ENCODE results near the gene CNTNAP4.

CNTNAP4 gene

DNA sequence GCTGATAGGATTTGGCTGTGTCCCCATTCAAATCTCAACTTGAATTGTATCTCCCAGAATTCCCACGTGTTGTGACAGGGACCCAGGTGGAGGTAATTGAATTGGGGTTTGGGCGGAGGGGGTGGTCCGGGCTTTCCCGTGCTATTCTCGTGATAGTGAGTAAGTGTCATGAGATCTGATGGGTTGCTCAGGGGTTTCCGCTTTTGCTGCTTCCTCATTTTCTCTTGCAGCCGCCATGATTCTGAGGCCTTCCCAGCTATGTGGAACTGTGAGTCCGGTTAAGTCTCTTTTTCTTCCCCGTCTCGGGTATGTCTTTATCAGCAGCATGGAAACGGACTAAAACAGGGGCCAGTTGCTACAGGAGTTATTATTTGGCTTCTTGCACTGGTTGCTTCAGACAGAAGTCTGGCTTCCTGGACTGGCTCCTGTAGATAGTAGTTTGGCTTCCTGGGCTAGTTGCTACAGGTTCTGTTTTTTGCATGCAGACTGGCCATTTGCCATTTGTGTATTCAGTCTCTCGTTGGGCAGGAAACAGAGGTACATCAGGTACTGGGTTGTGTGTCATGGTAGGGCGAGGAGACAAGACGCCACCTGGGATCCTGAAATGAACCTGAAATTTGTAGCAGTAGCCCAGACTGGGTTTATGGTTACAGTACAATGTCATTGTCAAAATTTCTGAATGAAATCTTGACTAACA is 32.6 kb downstream of the CNTNAP4 start:
- no peak for DNase-seq (ENCODE audit: low read depth in 2 of 2)

GRCh38 chr16:76311260-76311659 is 34.1 kb downstream of the CNTNAP4 start:
- DNase-seq (ENCODE audit: low read depth in 2 of 2): no peak

DNA sequence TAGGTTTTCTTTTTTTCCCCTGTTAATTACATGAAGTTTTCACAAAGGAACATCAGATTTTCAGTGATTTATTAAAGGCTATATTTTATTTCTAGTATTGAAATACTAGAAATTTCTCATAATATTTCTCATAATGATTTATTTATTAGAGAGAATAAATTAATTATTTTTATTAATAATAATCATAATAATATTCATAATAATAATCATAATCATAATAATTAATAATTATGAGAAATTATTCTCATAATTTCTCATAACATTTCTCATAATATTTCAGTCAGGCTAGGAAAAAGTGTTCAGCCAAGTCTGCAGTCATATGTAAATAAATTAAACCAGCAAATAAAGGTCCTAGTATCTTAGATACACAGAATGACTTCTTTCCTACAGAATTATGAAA is 41.4 kb downstream of the CNTNAP4 start:
- no peak for DNase-seq (ENCODE audit: low read depth in 2 of 2)

DNA sequence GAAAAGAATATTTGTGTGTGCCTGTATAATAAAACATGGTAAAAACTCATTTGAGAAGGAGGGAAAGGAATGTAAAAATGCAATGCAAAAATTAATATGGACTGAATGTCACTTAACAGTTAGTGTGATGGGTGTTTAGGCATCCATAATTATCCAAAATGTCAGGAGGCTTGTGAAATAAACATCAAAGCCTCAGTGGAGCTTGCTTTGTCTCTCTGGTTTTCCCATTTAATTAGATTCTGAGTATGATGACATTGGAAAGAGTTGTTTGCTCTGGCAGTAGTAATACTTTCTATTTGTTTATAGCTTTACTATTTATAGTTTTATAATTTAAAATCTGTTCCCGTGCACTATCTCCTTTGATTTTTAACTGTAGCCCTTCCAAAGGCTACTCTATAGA is 51.9 kb downstream of the CNTNAP4 start:
- no peak for DNase-seq (ENCODE audit: low read depth in 2 of 2)

DNA sequence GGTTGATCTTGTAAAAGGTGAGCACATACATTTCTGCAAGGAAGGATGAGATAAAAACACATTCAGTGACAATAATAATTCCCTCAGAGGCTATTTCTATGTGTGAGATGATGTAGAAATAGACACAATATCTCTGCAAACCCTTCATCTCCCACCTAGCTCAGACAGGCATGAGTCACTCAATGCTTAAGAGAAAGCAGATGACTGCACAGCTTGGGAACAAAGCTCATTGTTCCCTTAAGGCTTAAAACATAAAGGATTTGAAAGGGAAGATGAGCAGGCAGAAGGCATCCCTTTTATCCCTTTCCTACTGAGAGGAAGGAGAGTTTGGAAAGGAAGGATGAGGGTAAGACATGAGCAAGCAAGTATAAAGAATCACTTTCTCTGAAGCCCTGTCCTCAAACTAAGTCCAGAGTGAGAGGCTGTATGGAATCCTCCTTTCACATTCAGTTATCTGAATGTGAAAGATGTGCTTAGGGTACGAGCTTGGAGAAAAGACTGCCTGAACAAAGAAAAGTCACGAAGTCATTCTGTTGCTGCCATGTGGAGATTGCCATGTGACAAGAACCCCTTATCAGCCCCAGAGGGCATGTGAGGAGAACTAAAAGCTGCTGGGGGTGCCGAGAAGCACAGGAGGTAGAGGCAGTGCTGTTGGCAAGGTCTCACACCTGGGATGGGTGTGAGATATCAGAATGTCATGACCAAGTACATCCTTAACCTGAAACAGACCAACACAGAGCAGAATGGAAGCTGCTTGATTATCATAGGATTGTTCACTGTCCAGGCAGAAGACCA is 58.2 kb downstream of the CNTNAP4 start:
- no peak for DNase-seq (ENCODE audit: low read depth in 2 of 2)

DNA sequence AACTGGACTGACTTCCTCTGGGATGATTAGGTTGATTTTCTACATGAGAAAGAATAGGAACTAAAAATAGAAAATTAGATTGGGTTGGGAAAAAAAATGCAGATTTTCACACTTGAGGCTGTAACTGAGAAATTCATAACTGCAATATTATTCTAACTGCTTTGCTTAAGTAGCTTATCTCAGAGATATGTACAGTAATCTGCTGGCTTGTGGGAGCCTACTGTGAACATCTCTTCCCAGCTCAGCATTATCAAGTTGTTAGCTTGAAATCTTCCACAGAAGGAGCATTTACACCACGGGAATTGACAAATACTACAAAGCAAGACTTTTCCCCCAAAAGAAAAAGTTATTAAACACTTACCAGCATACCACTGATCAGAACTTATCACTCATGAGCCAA is 58.9 kb downstream of the CNTNAP4 start:
- DNase-seq (ENCODE audit: low read depth in 2 of 2): no peak

GRCh38 chr16:76338472-76338871 is 61.3 kb downstream of the CNTNAP4 start:
- DNase-seq (ENCODE audit: low read depth in 2 of 2): no peak

DNA sequence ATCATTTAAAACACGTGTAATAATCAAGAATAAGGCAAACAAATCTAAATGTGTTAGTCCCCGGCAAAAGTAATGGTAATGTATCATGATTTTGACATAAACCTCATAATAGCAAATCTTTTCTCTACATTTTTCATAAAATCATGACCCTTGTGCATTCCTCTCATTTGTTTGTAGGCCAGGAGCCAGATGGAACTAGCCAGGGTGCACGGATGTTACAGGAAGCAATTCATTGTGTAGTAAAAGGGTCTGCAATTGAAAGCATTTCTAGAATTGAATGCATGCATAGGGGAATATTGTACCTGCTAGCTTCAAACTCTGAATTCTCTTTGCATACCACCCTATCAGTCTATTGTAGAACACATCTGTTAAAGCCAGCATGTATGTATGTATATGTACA is 66.6 kb downstream of the CNTNAP4 start:
- no peak for DNase-seq (ENCODE audit: low read depth in 2 of 2)

GRCh38 chr16:76345163-76345661 is 68.0 kb downstream of the CNTNAP4 start:
- no peak for DNase-seq (ENCODE audit: low read depth in 2 of 2)

DNA sequence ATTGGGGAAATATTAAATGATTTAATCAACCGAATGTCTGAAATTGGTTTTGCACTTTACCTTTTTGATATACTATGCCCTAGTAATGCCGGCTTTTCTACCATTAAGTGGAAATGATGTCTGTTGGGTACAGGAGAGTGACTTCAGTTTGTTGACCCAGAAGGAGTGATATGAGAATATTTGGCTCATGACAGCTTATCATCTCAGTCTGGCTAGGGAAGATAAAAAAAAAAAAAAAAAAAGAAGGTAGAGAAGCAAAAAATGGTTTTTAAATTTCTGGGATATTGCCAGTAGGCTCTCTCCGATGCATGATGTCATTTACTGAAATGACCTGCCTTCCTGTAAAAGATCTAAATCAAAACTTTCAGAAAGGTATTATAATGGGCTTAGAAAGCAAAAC is 69.0 kb downstream of the CNTNAP4 start:
- no peak for DNase-seq (ENCODE audit: low read depth in 2 of 2)

GRCh38 chr16:76351441-76351840 is 74.2 kb downstream of the CNTNAP4 start:
- no peak for DNase-seq (ENCODE audit: low read depth in 2 of 2)

GRCh38 chr16:76360404-76360803 is 83.2 kb downstream of the CNTNAP4 start:
- no peak for DNase-seq (ENCODE audit: low read depth in 2 of 2)

GRCh38 chr16:76370344-76370743 is 93.1 kb downstream of the CNTNAP4 start:
- DNase-seq (ENCODE audit: low read depth in 2 of 2): no peak

DNA sequence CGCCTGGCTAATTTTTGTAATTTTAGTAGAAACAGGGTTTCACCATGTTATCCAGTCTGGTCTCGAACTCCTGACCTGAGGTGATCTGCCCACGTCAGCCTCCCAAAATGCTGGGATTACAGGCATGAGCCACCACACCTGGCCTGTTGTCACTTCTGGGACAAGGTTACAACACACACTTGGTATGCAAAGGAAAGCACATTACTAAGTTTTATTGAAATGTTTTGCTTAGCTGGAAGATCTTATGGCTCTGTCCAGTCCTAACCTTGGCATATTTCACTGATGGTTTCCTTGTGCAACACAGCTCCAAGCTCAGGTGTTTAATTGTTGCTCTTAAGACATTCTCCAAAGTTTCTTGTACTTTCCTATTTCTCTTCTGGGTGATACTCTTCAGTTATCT is 94.2 kb downstream of the CNTNAP4 start:
- DNase-seq (ENCODE audit: low read depth in 2 of 2): no peak

GRCh38 chr16:76373998-76374397 is 96.8 kb downstream of the CNTNAP4 start:
- DNase-seq (ENCODE audit: low read depth in 2 of 2): no peak

DNA sequence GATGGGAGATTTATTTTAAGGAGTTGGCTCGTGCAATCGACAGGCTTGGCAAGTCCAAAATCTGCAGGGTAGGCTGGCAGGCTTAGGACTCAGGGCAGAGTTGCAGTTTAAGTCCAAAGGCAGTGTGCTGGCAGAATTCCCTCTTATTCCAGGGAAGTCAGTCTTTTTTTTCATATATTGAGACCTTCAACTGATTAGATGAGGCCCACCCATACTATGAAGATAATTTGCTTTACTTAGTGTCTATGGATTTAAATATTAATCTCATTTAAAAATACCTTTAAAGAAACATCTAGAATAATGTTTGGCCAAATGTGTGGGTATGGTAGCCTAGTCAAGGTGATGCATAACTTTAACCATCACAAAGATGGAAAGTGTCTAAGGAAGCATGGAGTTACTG is 99.8 kb downstream of the CNTNAP4 start:
- no peak for DNase-seq (ENCODE audit: low read depth in 2 of 2)

DNA sequence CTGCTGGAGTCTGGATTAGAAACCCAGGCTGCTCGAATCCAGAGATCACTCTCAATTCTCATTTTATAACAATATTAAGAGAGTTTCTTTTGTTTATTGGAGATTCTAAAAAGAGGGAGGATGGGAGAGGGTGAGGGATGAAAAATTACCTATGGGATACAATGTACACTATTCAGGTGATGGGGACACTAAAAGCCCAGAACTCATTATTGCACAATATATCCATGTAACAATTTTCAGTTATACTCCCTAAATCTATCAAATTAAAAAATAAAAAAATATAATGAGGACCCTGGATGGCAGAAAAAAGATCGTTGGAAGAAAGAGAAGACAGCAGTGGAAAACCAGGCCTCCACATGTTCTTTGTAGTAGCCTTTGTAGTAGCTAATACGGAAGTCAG is 100.8 kb downstream of the CNTNAP4 start:
- DNase-seq (ENCODE audit: low read depth in 2 of 2): no peak

DNA sequence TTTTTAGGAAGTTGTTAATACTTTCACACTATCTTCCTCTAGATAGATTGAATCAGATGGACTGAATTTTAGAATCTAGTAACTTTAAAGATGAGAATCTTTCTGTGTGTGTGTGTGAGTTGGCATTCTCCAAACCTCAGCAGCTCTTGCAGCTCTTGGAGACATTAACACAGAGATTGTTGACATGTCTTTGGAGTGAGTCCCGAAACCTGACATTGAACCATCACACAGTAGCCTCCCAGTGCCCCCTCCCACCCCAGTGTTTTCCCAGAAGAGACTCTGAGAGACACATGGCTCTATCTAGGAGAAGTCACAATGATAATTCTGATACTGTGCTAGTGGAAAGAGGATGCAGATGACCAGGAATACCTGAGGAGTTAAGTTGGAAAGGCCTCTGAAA is 103.9 kb downstream of the CNTNAP4 start:
- DNase-seq (ENCODE audit: low read depth in 2 of 2): no peak

DNA sequence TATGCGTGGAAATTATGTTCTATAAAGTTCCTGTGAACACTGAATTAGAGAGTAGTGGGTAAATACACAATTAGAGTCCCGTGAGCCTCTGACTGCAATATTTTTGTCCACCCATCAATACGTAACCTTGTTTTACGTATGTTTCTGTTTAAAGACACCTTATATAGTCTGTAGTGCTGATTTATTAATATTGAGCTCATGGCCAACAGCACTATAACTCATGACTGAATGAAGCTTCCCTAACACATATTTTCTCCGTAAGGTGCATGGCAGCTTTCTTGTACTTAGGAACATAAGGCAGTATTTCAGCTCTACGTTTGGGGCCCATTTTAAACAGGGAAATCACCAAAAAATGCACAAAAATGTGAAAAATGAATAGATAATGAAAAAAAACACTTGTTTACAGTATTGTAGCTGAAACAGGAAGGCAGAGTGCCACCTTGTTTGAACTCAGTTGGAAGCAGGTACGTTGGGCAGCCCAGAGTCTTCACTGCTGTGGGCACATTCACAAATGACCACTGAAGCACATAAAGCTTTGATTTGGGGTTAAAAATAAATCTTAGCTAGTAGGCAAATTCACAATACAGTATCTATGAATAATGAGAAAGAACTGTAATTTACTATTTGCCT is 108.5 kb downstream of the CNTNAP4 start:
- no peak for DNase-seq (ENCODE audit: low read depth in 2 of 2)

DNA sequence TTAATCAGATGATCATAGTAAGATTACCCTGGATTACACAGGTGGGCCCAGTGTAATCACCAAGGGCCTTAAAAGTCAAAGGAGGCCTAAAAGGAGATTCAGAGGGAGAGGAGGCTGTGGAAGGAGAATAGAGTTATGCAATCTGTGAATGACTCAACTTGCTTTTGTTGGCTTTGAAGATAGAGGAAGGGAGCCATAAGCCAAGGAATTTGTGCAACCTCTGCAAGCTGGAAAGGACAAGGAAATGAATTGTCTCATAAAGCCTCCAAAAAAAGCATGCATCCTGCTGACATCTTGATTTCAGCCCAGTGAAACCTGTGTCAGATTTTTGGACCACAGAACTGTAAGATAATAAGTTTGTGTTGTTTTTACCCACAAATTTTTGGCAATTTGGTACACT is 109.6 kb downstream of the CNTNAP4 start:
- DNase-seq (ENCODE audit: low read depth in 2 of 2): no peak

GRCh38 chr16:76387994-76388393 is 110.8 kb downstream of the CNTNAP4 start:
- no peak for DNase-seq (ENCODE audit: low read depth in 2 of 2)

DNA sequence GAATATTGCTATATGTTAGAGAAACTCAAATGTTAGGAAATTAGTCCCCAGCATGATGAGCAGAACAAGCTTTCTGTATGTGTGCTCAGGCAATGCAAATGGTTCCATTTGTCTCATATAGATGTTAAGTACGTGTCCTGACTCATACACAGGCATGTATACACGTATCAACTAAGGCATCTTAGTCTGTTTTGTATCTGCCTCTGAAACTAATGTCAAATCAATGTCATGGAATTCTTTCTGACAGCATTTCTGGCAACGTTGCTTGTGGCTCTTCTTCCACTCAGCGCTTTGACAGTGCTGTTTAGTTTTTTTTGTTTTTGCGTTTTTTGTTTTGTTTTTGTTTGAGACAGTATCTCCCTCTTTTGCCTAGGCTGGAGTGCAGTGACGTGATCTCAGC is 111.9 kb downstream of the CNTNAP4 start:
- DNase-seq (ENCODE audit: low read depth in 2 of 2): no peak

GRCh38 chr16:76390476-76390875 is 113.3 kb downstream of the CNTNAP4 start:
- no peak for DNase-seq (ENCODE audit: low read depth in 2 of 2)

All from stimulated activated CD8-positive, alpha-beta memory T cell treated with anti-CD3 and anti-CD28 coated beads, Interleukin-15, amount 100 ng/mL, for 4 hours (primary cell).